HG02678 (cell line): ENCODE results near the gene SLC12A7.
"Not testable (repeated sequence)": the region's sequence is repeated elsewhere in the genome, so short reads cannot be mapped to it uniquely, and the experiment has no call there.

Experiments
- ATAC-seq: cut with Tn5 transposase; IDR thresholded peaks from one replicate; pipeline ENCODE4 v1.9.1; 2021; ENCODE audit warnings: mild to moderate bottlenecking, moderate library complexity; ENCODE audit not compliant: unreplicated experiment

Gene SLC12A7

DNA sequence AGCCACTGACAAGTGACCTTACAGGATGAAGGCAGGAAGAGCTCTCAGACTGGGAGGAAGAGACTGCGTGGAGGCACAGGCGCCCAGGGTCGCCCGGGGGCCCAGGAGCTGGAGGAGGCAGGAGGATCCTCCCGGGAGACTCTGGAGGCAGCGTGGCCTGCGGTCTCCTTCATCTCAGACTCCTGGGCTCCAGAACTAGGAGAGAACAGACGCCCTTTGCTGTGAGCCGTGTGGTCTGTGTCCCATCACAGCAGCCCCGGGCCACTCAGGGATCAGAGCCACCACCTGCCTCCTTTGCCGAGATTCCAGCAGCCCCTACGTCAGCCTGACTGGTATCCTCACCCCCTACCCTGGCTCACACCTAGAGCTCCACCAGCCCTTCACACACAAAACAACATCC lies 45.2 kb downstream of the SLC12A7 start:
- no peak for ATAC-seq

DNA sequence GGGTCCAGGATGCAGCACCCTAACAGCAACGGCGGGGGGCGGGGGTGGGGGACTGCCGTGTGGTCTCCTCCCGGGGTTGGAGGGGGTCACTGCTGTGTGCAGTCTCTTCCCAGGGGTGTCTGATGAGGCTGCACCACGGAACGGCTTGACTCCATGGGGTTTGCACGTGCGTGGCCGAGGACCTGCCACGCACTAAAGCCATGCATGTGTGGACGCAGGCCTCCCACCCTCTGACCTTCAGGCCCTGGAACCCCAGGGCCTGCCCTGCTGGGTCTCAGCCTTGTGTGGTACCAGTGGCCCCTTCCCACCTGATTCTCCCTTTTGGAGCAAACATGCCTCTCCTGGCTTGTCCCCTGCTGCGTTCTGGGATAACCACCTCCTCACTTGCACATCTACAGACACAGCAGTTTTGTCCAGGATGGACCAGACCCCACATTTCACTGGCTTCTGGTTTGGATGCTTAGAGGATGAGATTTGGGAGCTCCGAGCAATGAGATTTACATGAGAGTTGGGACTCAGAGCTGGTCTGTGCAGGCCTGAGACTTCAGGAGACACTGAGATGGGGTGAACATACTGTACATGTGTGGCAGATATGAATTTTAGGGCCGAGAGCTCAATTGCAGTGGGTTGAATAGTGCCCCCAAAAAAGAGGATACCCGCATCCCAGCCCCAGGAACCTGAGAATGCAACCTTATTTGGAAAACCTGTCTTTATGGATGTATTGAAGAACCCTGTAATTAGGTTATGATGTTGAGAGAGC lies 45.8 kb downstream of the SLC12A7 start:
- ATAC-seq: no peak

DNA sequence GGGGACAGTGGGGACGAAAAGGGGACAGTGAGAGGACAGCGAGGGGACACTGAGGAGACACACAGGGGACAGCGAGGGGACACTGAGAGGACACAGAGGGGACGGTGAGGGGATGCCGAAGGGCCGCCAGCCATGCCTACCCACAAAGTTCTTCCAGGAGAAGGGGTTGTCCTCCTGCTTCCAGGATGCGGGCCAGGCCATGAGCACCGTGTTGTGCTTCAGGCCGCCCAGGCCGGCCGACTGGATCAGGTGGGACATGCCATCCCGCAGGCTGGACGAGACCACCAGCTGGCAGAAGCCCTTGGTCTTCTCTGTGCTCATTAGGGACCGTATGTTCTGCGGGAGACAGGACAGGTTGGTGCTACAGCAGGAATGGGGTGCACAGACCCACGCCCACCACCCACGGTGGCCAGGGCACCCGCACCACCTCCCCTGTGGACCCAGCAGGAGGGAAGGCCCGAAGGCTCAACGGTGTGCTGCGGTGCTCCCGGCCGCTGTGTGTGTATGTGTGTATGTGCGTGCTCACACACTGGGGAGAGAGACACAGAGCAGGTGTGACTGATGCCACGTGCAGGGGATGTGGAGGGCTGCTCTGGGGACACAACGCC lies 46.6 kb downstream of the SLC12A7 start:
- ATAC-seq: no peak

DNA sequence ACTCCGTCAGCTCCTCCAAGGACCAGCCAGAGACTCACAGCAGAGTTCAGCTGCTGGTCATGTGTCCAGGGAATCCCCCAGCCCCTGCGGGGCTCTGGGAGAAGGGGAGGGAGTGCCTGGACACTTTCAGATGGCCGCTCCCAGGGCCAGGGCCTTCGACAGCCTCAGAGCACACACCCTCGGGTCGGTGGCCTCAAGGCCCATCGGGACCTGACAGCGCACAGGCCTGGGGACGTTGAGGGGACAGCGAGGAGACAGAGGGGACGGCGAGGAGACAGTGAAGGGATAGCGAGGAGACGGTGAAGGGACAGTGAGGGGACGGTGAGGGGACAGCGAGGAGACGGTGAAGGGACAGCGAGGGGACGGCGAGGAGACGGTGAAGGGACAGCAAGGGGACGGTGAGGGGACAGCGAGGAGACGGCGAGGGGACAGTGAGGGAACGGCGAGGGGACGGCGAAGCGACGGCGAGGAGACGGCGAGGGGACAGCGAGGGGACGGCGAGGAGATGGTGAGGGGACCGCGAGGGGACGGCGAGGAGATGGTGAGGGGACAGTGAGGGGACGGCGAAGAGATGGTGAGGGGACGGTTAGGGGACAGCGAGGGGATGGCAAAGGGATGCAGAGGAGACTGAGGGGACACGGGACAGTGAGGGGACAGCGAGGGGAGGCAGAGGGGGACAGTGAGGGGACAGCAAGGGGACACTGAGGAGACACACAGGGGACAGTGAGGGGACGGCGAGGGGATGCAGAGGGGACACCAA lies 47.3 kb downstream of the SLC12A7 start:
- ATAC-seq: no peak

DNA sequence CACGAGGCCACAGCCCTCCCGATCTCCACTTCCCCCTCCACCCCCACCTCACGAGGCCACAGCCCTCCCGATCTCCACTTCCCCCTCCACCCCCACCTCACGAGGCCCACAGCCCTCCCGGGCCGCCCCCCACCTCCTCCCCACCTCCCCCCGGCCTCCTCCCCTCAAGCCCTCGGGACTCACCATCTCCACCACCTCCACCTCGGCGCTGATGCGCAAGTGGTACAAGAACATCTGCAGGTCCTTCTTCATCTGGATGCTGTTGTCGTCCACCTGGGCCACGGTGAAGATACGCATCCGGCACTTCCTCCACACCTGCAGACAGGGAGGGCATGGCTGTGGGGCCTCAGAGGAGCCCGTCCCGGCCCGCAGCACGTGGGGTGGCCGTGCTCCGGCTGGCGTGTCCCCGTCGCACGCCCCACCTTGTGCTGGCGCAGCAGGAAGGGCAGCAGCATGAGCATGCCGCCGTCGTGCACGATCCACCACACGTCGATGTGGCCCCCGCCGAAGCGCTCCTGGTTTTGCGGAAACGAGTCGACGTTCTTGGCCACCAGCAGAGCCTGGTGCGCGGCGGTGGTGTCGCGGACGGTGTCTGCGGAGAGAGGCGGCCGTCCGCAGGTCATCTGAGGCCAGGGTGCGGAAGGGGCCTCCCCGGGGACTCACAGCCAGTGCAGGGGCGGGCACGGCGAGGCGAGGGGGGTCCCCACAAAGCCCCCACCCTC lies 48.0 kb downstream of the SLC12A7 start:
- ATAC-seq: no peak

DNA sequence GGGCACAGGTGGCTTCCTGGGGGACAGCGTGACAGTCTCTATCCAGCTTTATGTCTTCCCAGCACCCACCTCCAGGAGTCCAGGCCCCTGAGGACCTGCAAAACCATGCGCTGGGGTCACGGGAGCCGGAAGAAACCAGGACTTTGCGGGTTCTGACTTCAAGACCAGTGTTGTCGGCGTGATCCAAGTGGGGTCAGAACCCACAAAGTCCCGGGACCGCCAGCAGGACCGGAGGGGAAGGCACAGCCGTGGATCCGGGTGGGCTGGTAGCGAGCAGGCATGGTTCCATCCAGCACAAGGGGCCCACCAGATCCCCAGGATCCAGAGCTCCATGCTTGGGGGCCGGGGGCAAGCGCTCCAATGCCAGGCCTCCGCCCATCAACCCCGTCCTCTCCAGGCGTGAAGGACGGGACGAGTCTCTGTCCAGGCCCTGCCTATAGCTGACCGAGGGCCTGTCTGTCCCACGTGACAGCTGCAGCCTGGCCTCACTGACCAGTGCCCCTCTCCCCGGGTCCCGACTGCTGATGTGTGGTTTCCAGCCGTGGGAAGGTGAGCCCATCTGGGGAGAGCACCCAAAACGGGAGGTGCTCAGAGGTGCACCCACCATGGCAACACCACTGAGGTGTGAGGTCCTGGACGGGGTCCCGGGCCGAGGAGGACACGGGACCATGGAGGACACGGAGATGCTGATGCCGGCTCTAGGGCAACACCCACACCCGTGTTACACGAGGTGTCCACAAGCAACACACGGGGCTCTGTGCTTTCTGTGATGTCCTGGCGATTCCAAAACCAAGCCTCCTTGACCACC lies 48.9 kb downstream of the SLC12A7 start:
- no peak for ATAC-seq

DNA sequence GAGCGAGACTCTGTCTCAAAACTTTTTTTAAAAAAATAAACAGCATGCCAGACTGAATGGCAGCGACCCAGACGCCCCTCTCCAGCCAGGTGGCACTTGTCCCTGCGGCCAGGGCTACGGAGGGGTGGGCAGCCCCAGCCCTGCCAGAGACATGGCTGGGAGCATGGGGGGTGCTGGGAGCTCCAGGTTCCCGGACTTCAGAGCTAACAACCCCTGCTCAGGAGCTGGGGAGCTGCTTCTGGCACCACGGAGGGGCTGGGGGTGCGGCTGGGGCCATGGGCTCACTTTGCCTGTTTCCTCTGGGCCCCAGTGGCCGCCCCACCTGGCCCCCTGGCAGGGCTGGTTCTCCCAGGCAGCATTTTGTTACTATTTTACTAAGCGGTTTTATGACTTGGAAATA lies 49.9 kb downstream of the SLC12A7 start:
- no peak for ATAC-seq

DNA sequence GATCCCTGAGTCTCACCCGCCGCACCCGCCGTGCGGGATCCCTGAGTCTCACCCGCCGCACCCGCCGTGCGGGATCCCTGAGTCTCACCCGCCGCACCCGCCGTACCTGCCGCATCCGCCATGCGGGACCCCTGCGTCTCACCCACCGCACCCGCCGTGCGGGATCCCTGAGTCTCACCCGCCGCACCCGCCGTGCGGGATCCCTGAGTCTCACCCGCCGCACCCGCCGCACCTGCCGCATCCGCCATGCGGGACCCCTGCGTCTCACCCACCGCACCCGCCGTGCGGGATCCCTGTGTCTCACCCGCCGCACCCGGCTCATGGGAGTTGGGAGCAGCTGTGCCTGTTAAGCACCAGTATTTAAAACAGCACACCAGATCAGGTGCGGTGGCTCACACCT lies 50.6 kb downstream of the SLC12A7 start:
- ATAC-seq: not testable (repeated sequence)

DNA sequence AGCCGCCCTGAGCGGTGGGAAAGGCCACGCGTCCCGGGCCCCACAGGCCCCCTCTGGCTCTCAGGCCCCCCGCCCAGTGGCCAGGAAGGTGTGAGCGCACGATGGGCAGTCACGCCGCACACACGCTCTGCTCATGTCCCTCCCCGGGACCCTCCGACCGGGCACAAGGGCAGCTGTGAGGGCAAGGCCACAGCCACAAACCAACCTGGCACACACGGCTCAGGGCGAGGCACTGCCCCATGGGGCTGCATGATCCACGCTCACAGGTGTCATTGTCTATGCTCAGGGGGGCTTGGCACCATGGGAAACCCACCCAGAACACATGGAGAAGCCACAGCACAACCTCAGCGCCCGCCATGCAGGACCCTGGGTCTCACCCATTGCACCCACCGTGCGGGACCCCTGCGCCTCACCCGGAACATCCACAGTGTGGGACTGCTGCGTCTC lies 51.3 kb downstream of the SLC12A7 start:
- ATAC-seq: no peak

DNA sequence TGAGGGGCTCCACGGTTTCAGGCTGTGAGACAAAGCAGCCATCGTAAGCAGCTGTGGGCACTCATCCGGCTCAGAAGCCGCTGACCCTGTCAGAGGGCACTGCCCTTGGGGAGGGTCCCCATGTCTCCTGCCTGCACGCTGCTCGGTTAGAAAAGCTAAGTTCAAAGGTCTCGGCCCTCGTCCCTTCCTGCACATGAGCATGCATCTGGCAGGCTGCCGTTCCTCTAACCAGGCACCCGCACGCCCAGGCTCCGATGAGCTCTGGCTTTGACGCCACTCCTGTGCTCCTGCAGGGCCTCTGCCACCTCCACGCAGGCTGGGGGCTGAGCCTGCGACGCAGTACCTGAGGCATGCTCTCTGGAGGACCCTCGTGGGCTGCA lies 52.0 kb downstream of the SLC12A7 start:
- no peak for ATAC-seq

DNA sequence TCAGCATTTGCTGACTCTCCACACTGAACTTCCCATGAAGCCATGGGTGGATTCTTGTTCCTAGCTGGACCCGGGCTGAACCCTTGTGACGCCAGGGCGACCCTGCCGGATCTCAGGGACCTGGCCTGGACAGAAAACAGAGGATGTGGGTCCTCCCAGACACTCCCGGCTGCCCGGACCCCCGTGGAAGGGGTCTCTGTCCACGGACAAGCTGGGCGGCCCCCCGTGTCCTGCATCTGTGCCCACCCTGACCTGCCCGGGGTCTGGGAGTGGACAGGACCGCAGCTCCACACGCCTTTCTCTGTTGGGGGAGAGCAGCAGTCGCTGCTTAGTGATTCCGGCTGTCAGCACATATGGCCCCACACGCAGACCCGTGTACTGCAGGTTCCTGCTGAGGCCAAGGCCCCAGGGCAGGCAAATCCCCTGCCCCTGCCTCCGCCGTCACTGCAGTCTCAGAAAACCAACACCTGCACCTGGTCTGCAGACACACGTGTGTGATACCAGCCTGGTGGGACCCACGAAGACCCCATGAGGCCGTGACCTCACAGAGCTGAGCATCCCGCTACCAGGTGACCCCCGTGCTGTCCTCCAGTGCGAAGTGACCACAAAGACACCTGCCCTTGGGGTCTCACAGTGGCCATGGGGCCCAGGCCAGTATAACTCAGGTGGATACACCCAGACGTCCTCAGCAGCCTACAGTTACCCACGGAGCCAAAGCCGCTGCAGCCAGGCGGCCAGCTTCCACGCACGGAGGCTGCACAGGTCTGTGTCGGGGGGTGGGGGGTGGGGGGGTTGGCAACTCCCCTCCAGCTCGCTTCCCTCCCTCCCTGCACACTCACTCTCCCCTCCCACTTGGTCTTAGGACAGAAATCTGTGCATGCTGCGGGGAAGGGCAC lies 52.6 kb downstream of the SLC12A7 start:
- ATAC-seq: no peak

DNA sequence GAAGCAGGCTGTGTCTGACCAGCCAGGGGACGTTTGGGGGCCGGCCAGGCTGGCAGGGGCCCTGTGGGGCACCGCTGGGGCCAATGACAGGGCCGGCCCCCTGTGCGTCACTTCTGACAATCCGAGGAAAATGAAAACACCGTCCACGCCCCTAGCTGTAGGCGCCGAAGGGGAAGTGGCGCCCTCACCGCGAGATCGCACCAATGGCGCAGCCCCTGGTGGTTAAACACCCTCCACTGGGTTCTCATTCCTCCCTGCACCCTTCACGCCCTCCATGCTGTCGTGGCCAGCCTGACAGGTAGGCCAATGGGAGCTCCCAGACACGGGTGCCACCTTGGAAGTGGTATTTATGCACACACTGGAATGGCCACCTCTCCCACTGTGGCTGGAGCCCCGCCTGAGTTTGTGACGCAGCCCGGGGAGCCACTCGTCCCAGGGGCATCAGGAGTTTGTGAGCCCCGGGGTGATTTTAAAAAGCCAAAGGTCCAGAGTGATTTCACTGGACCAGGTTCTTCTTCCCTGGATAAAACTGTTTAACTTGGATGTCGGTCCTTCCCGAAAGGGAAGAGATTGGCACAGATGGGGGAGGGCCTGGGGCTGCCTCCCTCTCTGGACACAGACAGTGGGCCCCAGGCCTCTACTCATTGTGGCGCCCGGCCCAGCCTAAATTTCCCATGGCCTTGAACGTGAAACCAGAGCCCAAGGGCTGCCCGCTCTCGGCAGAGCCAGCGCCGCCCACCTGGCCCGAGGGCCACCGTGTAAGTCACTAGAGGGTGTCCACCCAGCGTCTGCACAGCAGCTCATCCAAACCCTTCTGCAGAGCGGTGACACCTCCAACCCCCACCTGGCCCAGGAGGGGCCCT lies 53.5 kb downstream of the SLC12A7 start:
- no peak for ATAC-seq

DNA sequence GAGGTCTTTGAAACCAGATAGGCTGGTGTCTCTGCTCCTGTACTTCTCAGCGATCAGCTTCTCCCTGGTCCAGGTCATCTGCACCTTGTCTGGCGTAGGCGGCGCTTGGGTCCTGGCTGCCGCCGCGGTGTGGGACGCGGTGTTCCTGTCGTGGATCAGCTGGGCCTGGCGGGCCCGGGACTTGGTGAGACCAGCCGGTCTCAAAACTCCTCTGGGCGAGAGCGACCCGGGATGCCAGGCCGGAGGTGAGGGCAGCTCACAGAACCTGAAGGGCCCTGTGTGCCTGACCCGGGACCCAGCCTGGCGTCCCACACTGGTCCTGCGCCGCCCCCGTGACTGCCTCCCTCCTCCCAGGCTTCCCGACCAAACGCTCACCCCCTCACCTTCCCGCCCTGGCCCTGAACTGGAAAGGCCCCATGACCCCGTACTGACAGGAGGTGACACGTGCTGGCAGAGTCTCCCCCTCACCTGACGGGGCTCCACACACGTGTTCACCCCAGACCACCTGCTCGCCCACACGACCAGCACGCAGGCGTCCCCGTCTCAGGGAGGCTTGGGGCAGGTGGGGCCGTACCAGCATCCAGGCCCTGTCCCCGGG lies 54.3 kb downstream of the SLC12A7 start:
- no peak for ATAC-seq

DNA sequence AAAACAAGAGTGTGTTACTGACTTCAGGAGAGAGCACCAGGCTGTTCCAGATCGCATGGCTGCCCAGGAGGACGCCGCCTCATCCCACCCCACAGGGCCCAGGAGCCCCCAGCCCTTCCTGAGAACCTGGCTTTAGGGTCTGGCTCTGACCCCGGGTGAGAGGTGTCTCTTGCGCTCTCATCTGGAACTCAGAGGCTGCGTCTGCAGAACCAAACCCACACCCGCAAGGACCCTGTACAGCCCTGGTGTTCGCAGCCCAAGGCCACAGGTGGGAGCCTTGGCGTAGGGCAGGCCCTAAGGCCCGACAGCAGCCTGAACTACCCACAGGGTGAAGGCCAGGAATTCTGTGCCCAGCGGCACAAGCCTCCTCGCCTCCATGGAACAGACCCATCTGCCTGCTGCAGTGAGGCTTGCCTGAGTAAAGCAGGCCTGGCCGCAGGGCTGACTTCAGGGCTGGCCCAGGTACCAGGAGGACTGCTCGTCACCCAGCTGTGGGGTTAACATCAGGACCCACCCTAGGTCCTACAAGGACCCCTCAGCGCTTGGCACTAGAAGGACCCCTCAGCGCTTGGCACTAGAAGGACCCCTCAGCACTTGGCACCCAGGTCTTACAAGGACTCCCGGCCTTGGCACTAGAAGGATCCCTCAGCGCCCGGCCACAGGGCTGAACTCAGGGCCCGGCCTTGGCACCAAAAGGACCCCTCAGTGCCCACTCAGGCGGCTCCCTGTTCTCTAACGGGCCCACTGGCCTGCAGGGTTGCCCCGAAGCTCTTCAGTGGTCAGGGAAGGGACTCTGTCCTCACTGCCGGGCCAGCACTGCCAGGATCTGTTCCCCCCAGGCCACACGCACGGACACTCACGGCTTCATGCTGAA lies 55.0 kb downstream of the SLC12A7 start:
- ATAC-seq: no peak

DNA sequence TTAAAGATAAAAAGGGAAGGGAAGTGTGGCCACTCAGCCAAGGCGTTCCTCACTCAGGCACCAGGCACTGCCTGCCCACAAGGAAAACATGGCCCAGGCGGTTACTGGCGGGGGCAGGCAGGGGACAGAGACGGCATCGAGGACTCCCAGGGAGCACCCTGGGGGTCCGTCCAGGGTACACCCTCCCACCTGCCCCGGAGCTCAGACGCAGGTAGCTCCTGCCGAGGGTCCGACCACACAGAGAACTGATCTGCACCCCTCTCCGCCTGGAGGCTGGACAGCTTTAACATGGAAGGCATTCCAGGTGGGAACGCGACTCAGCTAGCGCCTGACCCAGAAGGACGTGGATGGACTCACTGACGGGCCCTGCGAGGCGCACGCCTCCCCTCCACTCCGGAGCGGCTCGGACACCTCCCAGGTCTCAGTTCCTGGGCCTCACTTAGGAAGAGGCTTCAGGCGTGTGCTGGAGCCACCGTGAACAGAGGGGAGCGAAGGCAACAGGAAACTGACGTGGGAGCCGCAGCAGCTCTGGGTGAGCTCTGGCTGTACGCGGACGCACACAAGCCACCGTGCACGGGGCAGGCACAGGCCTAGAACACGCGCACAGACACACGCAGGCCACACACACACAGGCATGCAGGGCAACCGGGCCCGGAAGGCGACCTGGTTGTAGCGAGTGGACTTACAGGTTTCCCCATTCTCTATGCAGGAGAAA lies 55.8 kb downstream of the SLC12A7 start:
- ATAC-seq: no peak
